Right lung (tissue), 5 donors: Measurements from ENCODE around the gene PTCH2. TPM values are rescaled to one million over a fixed set of nuclear protein-coding genes. Genes with fewer than 3 reads are reported as not detected.
"Not testable (repeated sequence)": the region's sequence is repeated elsewhere in the genome, so short reads cannot be mapped to it uniquely, and the experiment has no call there.

ENCODE experiments used
- DNase-seq, 2 donors: peaks; one replicate each; pipeline ENCODE4 v3.0.0-alpha.2; 2013
- polyA plus RNA-seq, 5 donors: library from polyadenylated mRNA; unstranded; fragments of 120-200 nt; gene quantifications; one replicate each; pipeline versions ENCODE4 v1.2.1 to v1.2.3, GENCODE V29; 2013; ENCODE audit warnings: inconsistent platforms in 1 of 5, low replicate concordance in 1 of 5; ENCODE audit not compliant: insufficient read length in 5 of 5, insufficient read depth in 1 of 5

The PTCH2 gene
- polyA plus RNA-seq, 5 donors: 5.2 to 9.7 (median 6.0) TPM

DNA sequence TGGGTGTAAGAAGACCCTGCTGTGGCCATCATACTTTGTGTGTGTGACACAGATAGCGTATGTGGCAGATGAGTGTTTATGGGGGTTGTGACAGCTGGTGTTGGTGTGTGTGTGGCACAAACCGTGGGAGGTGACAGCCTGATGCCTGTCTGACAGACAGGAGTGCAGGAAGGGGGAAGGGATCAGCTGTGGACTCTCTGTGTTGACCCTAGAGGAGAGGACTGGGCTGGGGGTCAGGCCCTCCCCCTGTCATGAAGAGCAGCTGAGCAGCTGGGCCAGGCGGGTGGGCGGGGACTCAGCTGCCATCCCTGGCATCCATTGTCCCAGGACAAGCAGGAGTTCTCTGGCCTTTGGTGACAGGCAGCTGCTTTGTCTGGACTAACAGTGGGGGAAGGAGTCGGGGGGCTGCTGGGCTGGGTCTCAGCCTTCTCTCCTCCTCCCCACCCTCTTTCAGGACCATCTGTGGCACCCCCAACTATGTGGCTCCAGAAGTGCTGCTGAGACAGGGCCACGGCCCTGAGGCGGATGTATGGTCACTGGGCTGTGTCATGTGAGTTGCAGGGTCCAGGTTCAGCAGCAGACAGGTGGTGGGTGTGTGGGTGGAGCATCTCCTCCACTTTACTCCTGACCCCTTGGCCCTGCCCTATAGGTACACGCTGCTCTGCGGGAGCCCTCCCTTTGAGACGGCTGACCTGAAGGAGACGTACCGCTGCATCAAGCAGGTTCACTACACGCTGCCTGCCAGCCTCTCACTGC, 40.6 kb downstream of the PTCH2 start:
- DNase-seq: no peak

DNA sequence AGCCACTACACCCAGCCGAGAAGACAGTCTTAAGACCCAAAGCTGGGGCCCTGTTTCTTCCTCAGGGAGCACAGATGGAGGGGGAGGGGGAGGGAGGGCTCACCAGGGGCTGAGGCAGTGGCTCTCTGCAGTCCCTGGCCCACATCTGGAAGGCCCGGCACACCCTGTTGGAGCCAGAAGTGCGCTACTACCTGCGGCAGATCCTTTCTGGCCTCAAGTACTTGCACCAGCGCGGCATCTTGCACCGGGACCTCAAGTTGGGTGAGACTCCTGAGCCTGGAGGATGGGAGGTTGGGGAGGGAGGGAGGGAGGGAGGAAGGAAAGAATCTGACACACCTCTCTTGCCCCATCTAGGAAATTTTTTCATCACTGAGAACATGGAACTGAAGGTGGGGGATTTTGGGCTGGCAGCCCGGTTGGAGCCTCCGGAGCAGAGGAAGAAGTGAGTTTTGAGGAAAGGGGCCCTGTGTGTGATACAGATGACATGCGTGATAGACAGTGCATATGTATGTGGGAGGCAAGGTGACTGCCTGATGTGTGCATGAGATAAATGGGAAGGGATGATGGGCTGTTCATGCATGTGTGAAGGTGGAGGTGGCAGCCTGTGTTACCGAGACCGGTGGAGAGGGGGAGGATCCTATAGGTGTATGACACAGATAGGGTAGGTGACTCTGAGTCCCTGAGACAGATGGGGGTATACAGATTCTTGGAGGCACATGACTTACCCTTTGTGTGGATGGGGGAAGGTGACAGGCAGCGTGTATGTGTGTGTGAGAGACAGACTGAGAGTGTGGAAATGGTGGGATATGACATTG, 41.4 kb downstream of the PTCH2 start:
- no peak for DNase-seq

DNA sequence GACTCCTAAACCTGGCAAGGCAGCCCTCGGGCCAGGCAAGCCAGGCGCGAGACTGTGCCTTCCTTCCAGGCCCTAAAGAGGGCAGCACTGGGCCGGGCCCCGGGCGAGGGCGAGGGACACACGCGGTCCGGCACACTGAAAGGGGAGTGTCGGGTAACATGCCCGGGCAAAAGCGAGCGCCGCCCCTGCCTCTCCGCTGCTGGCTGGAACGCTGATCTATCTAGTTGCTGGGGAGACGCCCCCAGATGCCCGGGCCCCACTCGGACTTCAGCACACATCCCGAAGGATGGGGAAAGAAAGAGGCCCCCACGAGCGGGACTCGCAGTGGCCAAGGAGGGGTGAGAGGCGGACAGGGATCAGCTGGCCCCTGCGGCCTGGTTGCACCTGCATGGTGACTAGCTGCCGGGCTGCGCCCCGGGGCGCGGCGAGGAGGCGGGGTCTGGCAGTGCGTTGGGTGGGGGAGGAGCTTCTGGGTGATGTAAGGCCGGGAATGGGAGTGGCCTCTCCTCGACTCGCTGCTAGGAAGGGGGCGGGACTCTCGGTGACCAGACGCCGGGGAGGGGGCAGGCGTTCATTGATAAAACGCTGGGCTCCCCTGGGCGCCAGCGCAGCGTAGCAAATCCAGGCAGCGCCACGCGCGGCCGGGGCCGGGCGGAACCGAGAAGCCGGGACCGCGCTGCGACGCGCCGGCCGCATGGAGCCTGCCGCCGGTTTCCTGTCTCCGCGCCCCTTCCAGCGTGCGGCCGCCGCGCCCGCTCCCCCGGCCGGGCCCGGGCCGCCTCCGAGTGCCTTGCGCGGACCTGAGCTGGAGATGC, 43.1 kb downstream of the PTCH2 start, which contains the start of gene PLK3:
TSS of gene PLK3 (plus strand) at position 608 of the 815 bp plus-strand sequence. CDS start at position 695, 87 bp downstream.
- DNase-seq: peak; percentile 98

DNA sequence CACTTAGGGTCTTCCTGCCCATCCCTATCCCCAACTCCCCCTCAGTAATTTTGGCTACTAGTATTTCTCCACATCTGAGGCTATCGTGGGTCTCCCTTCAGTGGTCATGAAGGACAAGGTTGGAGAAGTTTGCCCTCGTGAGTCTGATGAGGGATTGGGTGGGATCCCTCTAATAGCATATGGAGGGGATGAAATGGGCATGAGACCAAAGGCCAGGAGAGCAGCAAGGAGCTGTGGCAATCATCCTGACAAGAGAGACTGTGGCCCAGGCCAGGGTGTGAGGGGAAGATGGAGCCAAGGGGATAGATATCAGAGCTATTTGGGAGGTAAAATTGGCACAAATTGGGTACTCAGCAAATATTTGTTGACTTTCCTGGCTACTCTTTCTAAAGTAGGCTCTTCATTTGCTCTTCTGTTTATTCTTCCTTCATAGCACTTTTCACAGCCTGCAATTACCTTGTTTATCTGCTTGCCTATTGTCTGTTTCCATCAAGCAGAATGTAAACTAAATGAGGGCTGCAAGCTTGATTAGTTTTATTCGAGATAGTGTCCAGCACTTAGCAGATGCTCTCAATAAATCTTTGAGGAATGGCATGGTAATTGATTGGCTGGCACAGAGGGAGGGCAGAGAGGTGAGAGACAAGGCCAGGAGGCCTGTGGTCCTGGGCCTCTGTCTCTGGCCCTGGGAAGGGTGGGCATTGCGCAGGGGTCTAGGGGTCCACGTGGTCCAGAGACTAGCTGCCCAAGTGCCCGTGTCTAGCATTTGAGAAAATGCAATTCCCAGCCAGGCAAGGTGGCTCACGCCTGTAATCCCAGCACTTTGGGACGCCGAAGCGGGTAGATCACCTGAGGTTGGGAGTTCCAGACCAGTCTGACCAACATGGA, 44.3 kb downstream of the PTCH2 start:
- no peak for DNase-seq

DNA sequence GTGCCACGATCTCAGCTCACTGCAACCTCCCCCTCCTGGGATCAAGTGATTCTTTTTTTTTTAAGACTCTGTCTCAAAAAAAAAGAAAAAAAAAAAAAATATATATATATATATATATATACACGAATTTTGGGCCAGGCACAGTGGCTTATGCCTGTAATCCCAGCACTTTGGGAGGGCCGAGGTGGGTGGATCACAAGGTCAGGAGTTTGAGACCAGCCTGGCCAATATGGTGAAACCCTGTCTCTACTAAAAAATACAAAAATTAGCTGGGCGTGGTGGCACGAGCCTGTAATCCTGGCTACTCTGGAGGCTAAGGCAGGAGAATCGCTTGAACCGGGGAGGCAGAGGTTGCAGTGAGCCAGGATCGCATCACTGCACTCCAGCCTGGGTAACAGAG, 45.2 kb downstream of the PTCH2 start:
- DNase-seq: not testable (repeated sequence)

DNA sequence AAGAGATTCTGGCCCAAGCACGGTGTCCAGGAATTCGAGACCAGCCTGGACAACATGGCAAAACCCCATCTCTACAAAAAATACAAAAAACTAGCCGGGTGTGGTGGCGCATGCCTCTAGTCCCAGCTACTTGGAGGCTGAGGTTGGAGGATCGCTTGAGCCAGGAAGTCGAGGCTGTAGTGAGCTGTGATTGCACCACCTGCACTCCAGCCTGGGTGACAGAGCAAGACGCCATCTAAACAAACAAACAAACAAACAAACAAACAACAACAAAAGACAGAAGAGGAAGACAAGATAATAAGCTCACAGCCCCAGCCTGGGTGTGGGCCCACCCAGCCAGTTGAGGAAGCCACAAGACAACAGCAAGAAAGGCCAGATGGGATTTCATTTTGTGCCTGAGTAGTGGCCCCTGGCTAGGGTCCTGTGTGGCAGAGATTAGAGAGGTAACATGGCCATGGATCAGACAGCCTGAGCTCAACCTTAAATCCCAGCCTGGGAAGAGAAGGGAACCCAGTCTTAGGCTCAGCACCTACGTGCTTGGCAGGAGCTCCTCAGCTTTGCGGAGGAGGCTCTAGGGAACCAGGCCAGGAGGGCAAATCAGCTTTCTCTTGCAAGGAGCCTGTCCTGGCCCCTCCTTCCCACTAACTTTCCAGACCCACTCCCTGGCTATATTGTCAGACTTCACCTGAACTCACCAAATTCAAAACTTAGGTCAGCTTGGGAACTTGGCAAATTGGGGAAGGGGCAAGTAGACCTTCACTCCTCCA, 50.1 kb downstream of the PTCH2 start:
- DNase-seq: no peak

DNA sequence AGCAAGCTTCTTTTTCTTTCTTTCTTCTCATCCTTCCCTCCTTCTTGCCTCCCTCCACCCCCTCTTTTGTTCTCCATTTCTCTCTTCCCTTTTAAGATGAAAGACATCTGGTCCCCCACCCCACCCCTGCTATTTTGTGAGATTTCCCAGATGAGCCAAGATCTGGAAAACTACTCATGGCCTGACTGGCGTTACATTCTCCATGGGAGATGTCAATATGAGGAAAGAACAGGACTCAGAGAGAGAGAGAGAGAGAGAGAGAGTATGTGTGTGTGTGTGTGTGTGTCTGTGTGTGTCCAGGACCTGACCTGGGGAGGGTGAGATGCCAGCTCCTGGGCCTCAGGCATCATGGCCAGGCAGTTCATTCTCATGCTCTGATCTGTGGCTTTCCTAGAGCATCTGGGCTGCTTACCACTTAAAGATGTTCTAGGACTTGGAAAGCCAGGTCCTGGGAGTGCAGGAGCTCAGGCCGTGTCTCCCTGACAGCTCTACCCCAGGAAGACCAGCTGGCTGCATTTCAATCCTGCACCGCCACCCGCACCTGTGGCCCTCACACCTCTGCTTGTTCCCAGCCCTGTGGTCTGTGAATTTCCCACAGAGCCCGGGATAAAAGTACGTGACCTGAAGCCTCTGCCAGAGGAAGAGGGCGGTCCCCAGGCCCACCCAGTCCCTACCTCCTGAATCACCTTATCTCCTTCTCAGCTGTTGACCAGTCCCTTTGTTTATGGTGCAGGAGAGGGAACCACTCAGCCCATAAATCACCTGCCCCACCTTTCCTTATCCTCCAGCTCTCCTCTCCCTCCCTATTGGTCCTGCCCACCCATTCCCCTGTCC, 51.9 kb downstream of the PTCH2 start:
- no peak for DNase-seq

DNA sequence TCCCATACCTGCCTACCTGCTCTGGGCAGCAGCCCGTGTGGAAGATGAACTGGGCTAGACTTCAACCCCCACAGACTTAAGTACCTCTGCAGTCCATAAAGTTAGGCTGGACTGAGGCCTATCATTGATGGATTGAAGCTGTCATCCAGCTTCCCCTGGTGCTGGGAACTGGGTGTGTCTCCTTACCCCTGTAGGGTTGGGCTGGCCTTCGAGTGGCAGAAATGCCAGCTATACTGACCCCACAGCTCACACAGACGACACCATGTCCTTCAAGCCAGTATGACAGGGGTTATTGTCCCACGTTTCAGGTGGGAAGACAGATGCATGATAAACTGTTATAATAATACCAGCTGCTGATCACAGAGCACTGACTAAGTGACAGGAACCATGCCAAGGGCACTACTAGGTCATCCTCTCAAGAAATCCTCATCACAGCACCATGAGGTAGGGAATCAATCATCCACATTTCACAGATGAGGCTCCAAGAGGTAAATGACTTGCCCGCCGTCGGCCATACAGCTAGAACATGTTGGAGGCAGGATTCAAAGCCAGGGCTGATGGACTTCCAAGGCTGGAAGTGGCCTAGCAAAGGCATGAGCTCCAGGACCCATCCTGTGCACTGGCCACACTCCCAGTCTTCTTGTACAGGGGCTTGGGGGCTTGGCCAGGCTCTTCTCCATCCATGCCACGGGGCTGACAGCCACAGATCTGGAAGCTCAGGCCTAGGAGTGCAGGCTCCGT, 54.8 kb downstream of the PTCH2 start, which contains the start of gene BEST4:
TSS of gene BEST4 (minus strand) at position 51 of the 741 bp plus-strand sequence. CDS start 465 bp downstream, outside the sequence.
- DNase-seq: no peak

DNA sequence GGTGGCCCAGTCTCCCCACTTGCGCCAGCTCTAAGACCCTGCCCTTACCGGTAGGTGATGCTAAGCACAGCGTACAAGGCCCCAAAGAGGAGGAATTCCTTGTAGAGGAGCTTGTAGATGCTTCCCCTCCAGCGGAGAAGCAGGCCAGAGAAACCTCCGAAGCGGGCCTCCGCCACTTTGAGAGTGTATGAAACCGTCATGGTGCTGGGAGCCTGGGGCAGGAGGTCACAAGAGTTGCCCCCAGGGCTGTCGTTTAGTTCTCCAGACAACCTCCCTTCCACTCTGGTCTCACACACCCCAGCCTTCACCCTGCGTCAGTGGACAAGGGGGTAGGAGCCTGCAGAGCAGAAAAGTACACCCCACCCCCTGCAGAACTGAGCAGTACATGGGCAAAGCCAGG, 55.5 kb downstream of the PTCH2 start:
- DNase-seq: no peak

DNA sequence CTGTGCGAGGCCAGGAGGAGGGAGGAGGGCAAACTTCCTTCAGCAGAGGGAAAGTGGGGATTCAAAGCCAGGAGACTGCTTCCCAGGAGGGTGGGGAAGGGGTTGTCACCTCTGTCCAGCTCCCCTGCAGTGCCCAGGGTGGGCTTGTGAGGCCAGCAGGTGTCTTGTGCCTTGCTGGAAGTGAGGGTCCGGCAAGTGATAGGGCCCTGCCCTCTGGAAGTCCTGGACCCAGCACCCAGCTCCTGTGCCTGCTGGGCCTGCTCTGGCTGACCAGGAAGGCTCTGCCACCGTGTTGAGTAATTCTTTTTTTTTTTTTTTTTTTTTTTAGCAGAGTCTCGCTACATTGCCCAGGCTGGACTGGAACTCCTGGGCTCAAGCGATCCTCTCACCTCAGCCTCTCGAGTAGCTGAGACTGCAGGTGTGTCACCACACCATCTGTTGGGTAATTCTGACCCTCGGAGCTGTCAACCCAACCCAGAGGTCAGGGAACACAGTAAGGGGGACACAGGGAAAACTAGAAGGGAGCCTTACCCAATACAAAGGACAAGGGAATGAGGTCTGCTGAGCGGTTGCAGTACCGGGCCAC, 56.1 kb downstream of the PTCH2 start:
- DNase-seq: no peak

DNA sequence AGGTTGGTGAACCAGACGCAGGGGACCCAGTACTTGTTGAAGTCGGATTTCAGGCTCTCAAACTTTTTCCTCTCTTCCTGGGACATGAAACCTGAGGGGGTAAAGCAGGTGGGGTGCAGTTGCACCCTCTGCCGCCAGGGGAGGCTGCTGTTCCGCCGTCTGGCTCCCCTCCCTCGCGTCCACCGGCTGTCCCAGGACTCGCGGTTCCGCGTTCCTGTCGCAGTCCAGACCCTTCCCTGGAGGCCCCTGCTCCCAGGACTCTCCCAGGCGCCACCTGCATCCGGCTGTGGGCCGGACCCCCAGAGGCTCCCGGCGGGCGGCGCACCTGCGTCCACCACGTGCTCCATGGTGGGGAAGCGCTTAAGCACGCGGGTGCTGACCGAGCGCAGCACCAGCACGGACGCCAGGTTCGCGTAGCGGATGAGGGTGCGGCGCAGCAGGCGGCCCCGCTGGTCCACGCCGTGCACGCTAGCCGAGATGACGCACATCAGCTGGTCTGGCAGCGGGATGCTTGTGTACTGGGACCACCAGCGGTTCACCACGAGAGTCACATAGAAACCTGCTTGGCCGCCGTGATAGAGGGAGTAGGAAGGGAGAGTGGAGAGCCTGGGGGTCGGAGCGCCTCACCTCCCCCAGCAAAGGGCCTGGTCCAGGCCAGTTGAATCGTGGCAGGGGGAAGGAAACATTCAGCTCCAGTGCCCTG, 56.8 kb downstream of the PTCH2 start:
- peak; percentile 67 to 71 for DNase-seq

DNA sequence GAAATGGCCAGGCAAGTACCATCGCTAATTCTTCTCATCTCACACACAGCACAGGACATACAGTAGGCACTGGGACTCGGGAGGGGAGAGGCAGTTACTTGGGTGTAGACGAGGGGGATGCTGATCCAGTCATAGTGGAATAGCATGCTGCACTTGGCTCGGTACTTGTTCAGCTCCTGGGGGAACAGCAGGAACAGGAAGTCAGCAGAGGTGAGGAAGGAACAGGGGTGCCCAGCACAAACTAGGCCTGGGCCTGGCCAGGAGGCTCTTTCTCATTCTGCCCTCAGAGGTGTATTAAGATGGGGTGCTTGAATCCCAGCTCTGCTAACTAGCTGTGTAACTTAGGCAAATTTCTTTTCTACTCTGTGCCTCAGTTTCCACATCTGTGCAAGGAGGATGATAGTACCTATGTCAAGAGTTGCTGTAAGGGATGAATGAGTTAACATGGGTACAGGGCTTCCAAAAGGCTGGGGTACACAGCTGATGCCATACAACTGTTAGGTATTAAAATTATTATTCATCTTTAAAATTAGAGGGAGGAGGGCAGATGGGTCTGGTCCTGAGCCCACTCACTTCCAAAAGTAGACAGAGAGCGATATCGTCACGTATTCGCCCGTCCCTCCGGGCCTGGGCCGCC, 57.4 kb downstream of the PTCH2 start:
- DNase-seq: no peak

DNA sequence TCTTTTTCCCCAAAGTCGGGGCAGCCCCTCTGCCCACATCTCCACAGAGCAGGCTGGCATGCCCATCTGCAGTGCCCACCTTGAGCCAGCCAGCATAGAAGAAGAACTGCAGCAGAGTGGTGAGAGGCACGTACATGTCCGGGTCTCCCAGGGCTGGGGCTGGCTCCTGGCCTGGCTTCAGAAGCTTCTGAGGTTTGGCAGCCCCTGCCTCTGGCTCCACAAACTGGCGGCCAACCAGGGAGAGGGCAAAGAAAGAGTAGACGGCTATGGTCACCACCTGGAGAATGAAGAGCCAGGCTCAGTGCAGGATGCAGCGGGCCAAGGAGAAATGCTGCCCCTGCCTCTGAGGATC, 58.0 kb downstream of the PTCH2 start:
- no peak for DNase-seq

DNA sequence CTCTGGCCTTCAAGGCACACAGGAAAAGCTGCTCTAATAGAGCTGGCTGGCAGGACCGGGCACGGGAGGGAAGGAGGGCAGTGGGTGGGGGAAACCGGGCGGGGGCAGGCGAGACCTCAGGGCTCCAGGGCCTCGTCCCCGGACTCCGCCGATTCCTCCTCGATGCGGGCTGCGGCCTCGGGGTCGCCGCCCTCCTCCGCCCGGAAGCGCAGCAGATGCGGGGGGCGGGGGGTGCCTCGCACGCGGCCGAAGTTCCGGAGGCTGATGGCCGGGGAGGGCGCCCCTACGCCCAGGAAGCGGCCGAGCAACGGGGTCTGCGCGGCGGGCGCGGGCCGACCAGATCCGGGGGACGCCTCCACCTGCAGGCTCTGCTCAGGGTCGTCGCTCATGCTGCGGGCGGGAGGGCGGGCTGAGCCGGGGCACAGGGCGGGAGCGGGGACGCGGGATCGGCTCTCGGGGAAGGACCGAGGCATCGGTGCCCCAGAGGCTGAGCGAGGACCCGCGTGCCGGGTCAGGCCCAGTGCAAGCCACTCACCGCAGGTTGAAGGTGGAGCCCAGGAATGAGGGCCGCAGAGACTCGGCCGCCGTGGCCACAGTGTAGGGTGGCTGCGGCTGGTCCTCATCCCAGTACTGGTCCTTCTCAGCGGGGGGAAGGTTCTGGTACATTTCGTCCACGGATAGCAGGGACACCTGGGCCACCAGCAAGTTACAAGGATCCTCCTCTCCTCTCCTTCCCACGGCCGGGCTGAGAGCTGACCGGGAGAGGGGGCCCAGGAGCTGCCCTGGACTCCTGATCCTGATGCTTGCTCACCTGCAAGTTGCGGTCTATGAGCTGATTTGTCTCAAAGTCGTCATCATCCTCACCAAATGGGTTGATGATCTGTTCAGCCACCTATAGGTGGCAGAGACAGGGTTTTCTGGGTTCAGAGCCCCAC, 58.7 kb downstream of the PTCH2 start:
- DNase-seq: no peak

DNA sequence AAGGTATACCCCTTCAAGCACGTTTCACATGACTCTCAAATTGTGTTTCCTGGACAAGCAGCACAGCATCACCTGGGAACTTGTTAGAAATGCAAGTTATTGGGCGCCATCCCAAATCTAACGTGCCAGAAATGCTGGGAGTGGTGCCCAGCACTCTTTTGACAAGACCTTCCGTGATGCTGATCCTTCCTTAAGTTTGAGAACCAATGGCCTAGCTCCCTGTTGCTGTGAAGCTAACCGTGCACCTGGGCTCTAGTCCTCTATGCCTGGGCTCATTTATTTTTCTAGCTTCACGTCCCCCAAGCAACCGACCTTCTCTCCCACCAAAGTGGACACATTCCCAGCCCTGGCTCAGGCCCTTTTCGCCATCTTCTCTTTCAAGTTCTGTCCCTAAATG, 59.4 kb downstream of the PTCH2 start:
- DNase-seq: no peak

DNA sequence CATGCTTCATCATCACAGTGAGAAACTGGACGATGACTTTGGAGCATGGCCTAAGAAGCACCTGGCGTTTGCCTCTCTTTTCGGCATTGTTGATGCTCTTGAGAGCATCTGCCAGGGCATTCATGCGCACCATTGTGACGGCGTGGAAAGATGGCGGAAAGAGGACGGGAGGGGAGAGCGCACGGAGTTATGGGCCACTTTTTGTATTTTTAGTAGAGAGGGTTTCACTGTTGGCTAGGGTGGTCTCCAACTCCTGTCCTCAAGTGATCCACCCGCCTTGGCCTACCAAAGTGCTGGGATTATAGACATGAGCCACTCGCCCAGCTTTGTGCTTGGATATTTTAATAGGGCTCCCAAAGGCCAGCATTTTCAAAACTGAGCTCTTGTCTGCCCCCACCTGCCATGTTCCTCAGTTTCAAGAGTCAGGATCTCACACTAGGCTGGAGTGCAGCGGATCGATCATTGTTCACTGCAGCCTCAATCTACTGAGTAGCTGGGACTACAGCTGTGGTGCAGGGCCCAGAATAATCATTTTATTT, 62.4 kb downstream of the PTCH2 start:
- DNase-seq: no peak
